PFSK-1 (cell line): Measurements from ENCODE around the gene ACOT9.
A peak's percentile ranks its signal among the peaks of the same experiment; 100 is the strongest.

ENCODE experiments used
- FOXP2 ChIP-seq: optimal IDR thresholded peaks from 2 replicates; pipeline ENCODE3; 2011; ENCODE audit warnings: borderline replicate concordance, control low read depth, inconsistent platforms; ENCODE audit not compliant: insufficient read depth; ENCODE audit errors: extremely low read length, extremely low read depth
- POLR2AphosphoS5 ChIP-seq: IDR thresholded peaks from 2 replicates; pipeline ENCODE4 v1.6.1; 2012; ENCODE audit warnings: low read depth, mild to moderate bottlenecking, control low read depth, low read length, moderate library complexity
- SIN3A ChIP-seq: IDR thresholded peaks from 2 replicates; pipeline ENCODE4 v1.6.1; 2012; ENCODE audit warnings: mild to moderate bottlenecking, low read length, moderate library complexity, borderline replicate concordance; ENCODE audit not compliant: insufficient read depth
- TAF1 ChIP-seq: IDR thresholded peaks from 2 replicates; pipeline ENCODE4 v1.6.1; 2012; ENCODE audit warnings: low read length, control low read depth, borderline replicate concordance; ENCODE audit not compliant: insufficient read depth
- TF ChIP-seq, protein P1 (sequence below), 2 experiments: IDR thresholded peaks; 2 replicates each; pipeline versions ENCODE4 v1.6.1 to v1.8.0; 2011 to 2012; ENCODE audit warnings: low read depth in 2 of 2, low read length in 2 of 2, control low read depth in 1 of 2, inconsistent platforms in 1 of 2, mild to moderate bottlenecking in 1 of 2, moderate library complexity in 1 of 2; ENCODE audit not compliant: insufficient read depth in 1 of 2

The ACOT9 gene

DNA sequence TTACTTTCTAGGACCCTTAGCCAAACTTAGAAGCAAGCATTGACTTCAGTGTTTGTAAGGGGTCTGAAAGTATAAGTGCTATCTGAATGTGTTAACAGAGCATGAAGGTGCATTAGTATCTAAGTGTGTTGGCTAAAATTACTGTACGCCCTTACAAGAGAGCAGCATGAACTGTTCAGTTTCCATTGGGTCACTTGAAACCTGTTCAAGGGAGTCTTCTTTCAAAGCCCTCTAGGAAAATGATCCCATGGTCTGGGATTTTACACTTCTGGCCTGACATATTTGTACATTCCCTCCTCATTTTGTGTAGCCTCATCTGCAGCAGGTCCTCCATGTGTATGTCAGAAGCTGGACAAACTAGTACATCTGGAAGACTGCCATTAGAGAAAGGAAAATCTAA, 72.5 kb downstream of the ACOT9 start:
- TF ChIP-seq POLR2AphosphoS5 (no peak), FOXP2 (no peak)

DNA sequence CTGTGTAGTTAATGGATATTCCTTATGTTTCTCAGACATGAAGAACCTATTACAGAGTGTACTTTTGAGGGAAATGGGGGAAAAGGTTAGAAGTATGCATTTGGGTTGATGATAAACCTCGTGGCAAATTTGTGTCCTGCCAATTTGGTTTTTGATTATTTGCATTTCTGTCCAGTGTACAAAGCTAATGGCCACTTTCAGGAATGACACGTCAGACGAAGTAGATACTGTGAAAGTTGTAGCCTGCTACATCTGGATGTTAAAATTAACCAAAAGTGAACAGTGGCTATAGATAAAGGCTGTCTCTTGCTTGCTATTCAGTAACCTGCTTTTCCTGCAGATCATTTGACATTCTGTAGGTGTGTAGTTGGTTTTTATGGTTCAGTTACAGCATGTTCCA, 74.7 kb downstream of the ACOT9 start:
- TF ChIP-seq, protein P1, sequence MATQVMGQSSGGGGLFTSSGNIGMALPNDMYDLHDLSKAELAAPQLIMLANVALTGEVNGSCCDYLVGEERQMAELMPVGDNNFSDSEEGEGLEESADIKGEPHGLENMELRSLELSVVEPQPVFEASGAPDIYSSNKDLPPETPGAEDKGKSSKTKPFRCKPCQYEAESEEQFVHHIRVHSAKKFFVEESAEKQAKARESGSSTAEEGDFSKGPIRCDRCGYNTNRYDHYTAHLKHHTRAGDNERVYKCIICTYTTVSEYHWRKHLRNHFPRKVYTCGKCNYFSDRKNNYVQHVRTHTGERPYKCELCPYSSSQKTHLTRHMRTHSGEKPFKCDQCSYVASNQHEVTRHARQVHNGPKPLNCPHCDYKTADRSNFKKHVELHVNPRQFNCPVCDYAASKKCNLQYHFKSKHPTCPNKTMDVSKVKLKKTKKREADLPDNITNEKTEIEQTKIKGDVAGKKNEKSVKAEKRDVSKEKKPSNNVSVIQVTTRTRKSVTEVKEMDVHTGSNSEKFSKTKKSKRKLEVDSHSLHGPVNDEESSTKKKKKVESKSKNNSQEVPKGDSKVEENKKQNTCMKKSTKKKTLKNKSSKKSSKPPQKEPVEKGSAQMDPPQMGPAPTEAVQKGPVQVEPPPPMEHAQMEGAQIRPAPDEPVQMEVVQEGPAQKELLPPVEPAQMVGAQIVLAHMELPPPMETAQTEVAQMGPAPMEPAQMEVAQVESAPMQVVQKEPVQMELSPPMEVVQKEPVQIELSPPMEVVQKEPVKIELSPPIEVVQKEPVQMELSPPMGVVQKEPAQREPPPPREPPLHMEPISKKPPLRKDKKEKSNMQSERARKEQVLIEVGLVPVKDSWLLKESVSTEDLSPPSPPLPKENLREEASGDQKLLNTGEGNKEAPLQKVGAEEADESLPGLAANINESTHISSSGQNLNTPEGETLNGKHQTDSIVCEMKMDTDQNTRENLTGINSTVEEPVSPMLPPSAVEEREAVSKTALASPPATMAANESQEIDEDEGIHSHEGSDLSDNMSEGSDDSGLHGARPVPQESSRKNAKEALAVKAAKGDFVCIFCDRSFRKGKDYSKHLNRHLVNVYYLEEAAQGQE (IDR thresholded peaks at IDR 0.05; ENCODE audit: insufficient read depth in 1 of 2, low read depth in 2 of 2, low read length in 2 of 2), result no peak
- TF ChIP-seq POLR2AphosphoS5 (no peak), SIN3A (no peak), FOXP2 (no peak), TAF1 (no peak)

DNA sequence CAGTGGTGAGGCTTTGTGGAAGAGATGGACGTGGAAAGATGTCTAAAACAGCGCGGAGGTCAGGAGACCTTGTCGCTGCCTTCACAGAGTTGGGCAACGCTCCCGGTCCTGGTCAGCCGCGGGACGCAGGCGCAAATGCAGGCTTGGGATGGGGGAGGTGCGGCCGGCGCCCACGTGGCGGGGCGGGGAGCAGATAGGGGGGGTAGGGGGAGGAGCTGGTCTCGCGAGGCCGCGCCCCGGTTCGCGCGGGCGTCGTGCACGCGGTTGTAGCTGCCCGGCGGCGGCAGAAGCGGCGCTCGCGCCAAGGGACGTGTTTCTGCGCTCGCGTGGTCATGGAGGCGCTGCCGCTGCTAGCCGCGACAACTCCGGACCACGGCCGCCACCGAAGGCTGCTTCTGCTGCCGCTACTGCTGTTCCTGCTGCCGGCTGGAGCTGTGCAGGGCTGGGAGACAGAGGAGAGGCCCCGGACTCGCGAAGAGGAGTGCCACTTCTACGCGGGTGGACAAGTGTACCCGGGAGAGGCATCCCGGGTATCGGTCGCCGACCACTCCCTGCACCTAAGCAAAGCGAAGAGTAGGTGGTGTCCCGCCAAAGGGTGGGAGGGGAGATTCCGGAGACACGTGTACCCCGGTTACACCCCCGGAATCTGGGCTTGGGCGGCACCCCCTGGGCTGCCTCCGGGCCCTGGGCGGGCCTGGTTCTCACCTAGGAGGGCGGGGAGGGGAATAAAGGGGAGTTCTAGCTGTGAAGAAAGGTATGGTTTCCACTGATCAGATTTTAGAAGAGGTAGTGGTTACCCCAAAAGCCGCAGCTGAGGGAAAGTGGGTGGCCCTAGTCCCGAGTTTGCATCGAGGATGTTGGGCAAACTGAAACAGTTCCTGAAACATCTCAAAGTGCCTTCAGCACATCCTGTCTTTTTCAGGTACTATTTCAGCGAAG, 75.6 kb downstream of the ACOT9 start, which contains the start of gene PRDX4:
TSS of gene PRDX4 (plus strand) at position 255 of the 939 bp plus-strand sequence. CDS start at position 333, 78 bp downstream.
- TF ChIP-seq TAF1 (0 out of 2 replicates have a peak, but pooled peaks have one; percentile 46), POLR2AphosphoS5 (peak; percentile 71; the same call in 1 of the 2 replicates), FOXP2 (peak; percentile 42), SIN3A (no peak)
- TF ChIP-seq, protein P1 (IDR thresholded peaks at IDR 0.05; ENCODE audit: insufficient read depth in 1 of 2, low read depth in 2 of 2, low read length in 2 of 2), result no peak

DNA sequence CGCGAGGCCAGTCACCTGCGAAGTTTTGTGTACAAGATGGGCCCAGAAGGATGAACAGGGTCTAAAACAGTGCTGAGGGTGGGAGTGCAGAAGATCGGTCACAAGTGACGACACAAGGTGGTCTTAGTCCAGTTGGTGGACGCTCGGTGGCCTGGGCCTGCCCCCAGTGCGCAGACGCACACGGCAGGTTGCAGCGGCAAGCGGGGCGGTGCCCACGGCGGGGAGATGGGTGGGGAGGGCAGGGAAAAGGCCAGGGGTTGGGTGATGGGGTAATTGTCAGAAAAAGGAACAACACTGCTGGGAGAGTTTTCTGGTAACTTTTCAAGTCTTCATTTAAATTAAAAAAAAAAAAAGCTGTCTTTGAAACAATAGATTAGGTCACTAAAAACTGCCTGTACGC, 76.8 kb downstream of the ACOT9 start:
- no peak for TF ChIP-seq FOXP2
- TF ChIP-seq TAF1, result no peak
- no peak for TF ChIP-seq POLR2AphosphoS5
- no peak for TF ChIP-seq SIN3A
- TF ChIP-seq, protein P1 (IDR thresholded peaks at IDR 0.05; ENCODE audit: insufficient read depth in 1 of 2, low read depth in 2 of 2, low read length in 2 of 2), result no peak

DNA sequence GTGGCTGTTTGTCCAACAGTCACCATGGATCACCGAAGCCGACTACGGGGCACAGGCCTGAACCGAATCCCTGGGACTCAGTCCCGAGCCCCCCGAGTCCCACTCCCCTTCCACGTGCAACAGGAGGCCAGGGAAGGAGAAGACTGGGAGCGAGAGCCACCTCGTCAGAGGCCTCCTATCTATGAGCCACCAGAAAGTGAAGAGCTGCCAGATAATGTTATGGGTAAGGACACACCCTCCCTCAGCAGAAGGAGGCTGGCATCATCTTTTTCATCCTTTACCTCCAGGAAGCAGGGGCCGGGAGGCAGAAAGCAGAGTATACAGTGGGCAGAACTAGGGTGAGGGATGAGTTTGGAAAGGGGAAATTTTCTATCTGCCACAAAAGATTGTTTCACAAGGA, 78.6 kb downstream of the ACOT9 start:
- no peak for TF ChIP-seq TAF1
- TF ChIP-seq POLR2AphosphoS5, result no peak
- no peak for TF ChIP-seq FOXP2
- TF ChIP-seq, protein P1 (IDR thresholded peaks at IDR 0.05; ENCODE audit: insufficient read depth in 1 of 2, low read depth in 2 of 2, low read length in 2 of 2), result no peak
- TF ChIP-seq SIN3A, result no peak
